Fibroblast of pulmonary artery (primary cell): ENCODE measurements around the gene PDZD8.

Source experiments
- DNase-seq: peaks from one replicate; pipeline ENCODE4 v3.0.0-alpha.2; 2010; ENCODE audit warnings: low read depth
- H3K4me3 ChIP-seq: replicated peaks from 2 replicates; pipeline ENCODE4 v1.5.1; 2011; ENCODE audit warnings: low read depth, mild to moderate bottlenecking, control low read depth, low read length, moderate library complexity
- TF ChIP-seq, protein P1 (sequence below): IDR thresholded peaks from 2 replicates; pipeline ENCODE4 v1.5.1; 2011; ENCODE audit warnings: mild to moderate bottlenecking, control low read depth, low read length, inconsistent platforms; ENCODE audit errors: missing control alignments

PDZD8 gene

GRCh38 chr10:117390420-117390819 lies 15.2 kb upstream of the PDZD8 start:
- DNase-seq: no peak
- TF ChIP-seq, protein P1, sequence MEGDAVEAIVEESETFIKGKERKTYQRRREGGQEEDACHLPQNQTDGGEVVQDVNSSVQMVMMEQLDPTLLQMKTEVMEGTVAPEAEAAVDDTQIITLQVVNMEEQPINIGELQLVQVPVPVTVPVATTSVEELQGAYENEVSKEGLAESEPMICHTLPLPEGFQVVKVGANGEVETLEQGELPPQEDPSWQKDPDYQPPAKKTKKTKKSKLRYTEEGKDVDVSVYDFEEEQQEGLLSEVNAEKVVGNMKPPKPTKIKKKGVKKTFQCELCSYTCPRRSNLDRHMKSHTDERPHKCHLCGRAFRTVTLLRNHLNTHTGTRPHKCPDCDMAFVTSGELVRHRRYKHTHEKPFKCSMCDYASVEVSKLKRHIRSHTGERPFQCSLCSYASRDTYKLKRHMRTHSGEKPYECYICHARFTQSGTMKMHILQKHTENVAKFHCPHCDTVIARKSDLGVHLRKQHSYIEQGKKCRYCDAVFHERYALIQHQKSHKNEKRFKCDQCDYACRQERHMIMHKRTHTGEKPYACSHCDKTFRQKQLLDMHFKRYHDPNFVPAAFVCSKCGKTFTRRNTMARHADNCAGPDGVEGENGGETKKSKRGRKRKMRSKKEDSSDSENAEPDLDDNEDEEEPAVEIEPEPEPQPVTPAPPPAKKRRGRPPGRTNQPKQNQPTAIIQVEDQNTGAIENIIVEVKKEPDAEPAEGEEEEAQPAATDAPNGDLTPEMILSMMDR: no peak
- H3K4me3 ChIP-seq: no peak overlapping the region

DNA sequence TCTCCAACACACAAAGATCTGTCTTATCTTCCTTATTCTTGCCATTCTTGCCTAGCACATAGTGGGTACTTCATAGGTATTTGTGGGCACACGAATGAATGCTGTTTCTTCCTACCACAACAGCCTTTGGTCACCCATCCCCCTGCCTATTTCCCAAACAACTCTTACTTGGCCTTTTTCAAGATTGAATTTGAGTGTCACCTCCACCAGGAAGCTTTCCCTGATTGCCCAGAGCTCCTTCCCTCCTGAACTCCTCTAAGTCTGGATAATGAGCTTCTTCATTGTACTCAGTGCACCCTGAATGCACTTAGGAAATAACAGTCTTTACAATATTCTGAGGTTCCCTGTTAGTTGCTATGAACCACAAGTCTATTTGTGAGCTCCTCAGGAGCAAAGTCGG lies 11.6 kb upstream of the PDZD8 start:
- no peak for DNase-seq
- TF ChIP-seq, protein P1: no peak
- H3K4me3 ChIP-seq: no peak overlapping the region

DNA sequence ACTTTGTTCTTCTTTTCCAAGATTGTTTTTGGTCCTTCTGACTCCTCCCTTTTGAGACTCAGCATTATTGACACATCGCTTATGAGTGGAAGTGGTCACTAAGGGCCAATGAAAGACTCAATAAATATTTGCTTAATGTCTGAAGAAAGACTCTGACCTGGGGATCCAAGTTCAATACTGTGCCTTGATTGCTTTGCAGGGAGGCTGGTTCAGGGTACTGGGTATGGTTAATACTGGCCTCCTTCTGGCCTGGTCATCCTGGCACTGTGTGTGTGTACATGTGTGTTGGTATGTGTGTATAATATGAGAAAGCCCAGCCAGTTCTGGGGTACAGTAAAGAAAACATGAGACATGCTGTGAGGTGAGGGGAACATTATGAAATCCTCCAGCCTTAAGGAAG lies 7.6 kb upstream of the PDZD8 start:
- no peak overlapping the region for H3K4me3 ChIP-seq
- DNase-seq: no peak
- TF ChIP-seq, protein P1: no peak

DNA sequence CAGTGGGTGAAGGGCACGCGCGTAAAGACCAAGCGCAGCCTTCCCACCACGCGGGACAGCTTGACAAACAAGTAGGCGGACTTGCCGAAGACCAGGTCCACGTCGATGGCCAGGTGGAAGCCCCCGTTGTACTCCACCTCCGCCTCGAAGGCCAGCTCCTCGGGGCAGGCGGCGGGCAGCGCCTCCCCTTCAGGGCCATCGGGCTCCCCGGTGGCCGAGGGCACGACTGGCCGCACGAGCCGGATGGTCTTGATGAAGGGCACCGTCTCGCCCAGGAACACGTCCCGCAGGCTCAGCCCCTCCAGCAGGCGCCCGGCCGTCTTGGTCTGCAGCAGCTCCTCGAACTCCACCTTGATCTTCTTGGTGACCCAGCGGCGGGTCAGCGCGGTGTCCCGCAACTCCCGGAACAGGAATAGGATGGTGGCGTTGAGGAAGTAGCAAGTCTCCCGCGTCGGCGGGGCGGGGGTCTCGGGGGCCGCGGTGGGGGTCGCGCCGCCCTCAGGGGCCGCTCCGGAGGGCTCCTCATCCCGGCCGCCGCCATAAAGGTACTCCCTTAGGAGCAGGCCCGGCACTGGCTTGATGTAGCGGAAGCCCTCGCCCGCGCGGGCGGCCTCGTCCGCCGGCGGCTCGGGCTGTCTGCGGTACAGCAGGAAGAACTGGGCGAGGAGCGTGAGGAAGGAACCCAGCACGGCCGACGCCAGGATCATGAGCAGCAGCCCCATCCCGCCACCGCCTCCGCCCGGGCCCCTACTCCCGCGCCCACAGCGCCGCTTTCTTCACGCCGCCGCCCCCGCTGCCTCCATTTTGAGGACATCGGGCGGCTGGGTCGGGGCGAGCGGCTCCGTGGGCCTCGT lies 507 bp downstream of the PDZD8 start:
- H3K4me3 ChIP-seq: peak overlapping the region; percentile 84
- TF ChIP-seq, protein P1: no peak
- DNase-seq: peak; percentile 53

DNA sequence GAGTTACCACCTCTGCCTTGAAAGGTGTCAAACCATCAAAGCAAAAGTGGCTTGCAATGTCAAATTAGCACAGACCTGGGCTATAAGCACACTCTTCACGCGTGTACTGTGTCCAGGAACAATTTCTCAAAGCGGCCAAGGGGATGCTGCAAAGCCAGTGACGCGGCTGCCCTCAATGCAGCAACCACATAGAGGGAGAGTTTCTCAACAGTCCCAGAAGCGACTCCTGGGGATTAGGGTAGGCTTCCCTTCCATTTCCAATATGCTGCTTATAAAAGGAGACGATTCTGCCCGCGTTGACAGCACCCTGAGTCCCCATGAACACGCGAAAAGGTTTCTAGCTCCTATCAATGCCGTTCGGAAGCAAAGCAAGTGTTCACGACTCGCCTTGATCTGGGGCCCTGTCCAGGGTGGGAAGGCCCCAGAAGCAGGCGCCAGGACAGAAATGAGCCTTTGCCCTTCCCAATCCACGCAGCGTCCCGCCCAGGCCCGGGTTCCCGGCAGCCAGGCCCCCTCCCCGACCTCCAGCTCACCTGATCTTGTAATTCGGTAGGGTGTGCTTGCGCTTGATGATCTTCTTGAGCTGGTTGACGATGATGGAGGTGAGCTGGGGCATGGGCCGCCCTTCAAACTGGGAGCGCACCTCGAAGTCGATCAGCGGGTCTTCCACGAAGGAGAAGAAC lies 1.3 kb downstream of the PDZD8 start:
- DNase-seq: peak; percentile 60
- TF ChIP-seq, protein P1: no peak
- peak overlapping the region; percentile 84 for H3K4me3 ChIP-seq

- no peak overlapping the region for H3K4me3 ChIP-seq
- TF ChIP-seq, protein P1: no peak
- DNase-seq: peak; percentile 39
Observed at GRCh38 chr10:117370205-117370604, 5.0 kb downstream of the PDZD8 start.
